NCI-H128 (cell line): ENCODE data around the gene FNDC3B.

ENCODE experiments used
- DNase-seq: peaks from one replicate; lab custom pipeline; 2025; ENCODE audit not compliant: unreplicated experiment; lab: John Stamatoyannopoulos, UW

FNDC3B gene

GRCh38 chr3:172208586-172209332 lies 169.4 kb downstream of the FNDC3B start:
- no peak for DNase-seq

DNA sequence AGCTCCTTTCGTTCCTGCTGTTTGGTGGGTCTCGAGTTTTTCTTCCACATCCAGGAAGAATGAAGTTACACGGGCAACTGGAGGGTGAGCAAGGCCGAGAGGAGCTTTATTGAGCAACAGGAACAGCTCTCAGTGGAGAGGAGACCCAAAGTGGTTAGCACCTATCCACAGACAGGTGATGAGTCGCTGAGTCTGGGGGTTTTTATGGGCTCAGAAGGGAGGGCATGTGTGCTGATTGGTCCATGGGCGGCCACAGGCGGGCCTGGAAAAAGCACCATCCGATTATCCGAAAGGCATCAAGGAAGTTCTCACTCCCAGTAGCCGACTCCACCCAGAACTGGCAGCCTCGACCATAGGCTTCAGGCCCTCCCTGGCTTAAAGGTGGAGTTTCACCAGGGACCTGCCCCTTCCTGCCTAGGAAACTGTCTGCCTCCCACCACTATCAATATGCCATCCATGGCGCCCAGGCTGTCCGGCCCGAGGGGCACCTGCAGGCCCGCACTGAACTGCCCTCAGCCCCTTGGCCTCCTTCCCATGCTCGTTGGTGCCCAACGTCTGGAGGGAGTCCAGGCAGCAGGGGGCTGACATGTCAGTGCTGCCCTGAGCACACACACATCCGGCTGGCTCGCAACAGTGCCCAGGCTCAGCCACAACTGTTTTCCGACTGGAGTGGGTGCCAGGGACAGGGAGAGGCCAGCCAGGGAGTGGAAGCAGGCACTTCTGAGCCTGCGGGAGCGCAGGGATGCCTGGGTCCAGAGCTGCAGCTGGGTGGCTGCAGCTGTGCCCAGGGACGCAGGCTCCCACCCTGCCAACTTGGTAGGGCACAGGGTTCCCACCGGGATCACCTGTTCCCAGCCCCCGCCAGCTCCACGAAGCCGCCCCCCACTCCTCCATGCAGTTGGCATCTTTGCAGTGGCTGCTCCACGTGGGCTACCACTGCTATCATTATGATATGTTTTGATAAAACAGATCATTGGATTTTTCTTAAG lies 170.2 kb downstream of the FNDC3B start:
- DNase-seq = no peak

DNA sequence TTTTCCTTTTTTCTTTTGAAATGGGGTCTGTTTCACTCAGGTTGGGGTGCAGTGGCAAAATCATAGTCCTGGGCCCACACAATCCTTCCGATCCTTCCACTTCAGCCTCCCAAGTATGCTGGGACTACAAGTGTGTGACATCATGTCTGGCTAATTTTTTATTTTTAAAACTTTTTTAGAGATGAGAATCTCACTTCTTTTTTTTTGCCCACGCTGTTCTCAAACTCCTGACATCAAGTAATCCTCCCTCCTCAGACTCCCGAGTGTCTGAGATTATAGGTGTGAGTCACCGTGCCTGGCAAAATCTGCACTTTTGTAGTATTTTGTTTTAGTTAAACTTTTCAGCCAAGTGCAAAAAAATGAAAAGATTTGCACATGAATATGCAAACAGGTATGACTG lies 171.0 kb downstream of the FNDC3B start:
- DNase-seq = no peak

GRCh38 chr3:172211123-172211522 lies 171.7 kb downstream of the FNDC3B start:
- DNase-seq = no peak

DNA sequence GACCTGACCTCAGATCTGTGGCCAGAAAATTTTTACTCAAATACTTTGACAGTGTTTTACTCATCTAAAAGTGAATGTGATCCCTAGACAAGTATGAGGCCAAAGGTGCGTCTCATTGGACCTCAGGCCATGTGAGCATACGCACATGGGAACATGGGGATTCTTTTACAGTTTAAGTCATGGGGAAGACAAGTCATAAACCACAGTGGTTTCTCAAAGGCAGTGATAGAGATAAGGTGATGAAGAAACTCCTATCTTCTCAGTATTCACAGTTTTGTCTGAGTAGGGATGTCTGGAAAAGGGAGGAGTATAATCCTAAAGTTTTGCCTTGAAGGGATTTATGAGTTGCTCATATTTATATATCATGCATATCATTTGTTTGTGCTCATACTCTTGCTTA lies 173.8 kb downstream of the FNDC3B start:
- DNase-seq = no peak

- DNase-seq = peak; percentile 49
Observed at GRCh38 chr3:172213904-172214303, 174.5 kb downstream of the FNDC3B start.

- no peak for DNase-seq
Observed at GRCh38 chr3:172216267-172216666, 176.9 kb downstream of the FNDC3B start.

DNA sequence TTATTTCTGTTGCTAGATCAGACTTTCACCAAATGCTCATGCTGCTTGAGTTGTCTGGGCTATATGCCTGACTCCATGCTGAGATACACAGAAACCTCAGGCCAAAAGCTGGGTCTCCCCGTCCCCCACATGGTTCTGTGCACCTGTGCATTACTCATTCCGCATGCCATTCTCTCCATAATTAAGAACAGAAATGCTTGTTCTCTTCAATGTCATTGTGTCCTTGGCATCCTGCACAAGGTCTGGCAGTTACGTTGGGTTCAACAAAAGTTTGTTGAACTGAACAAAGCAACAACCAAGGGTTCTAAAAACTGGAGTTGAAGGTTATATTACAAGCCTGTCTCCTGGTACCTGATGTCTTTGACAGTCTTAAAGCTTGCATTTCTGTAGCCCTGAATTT lies 177.5 kb downstream of the FNDC3B start:
- no peak for DNase-seq

DNA sequence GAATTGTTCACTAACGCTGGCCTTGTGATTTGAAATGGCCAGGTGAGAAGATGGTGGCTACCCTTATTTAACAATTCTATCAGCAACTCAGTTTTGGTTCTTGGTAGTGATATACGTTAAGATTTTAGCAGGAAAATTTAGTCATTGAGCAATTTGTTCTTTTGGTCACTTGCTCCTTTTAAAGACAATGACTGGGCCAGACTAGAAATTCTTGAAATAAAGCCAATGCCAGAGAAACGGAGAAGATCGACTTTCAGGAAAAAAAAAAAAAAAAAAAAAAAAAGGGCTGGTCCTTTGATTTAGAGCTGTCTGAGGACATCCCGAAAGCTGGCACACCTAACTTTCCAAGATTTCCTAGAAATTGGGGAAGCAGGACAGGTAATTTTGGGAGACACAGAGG lies 178.5 kb downstream of the FNDC3B start:
- no peak for DNase-seq

GRCh38 chr3:172218350-172219323 lies 179.3 kb downstream of the FNDC3B start:
- DNase-seq = no peak

DNA sequence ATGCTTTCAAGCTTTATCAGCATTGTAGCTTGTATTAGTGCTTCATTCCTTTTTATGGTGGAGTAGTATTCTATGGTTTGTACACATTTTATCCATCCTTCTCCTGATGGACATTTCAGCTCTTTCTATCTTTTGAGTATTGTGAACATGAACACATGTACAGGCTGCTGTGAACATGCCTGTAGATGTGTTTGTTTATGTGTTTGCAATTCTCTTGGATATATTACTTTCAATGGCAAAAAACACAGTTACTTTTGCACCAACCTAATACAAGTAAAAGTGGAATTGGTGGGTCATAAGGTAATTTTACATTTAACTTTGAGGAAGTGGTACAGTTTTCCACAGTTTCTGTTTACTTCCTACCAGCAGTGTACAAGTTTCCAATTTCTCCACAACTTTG lies 180.4 kb downstream of the FNDC3B start:
- no peak for DNase-seq

- DNase-seq = no peak
Observed at GRCh38 chr3:172221547-172221946, 182.2 kb downstream of the FNDC3B start.

DNA sequence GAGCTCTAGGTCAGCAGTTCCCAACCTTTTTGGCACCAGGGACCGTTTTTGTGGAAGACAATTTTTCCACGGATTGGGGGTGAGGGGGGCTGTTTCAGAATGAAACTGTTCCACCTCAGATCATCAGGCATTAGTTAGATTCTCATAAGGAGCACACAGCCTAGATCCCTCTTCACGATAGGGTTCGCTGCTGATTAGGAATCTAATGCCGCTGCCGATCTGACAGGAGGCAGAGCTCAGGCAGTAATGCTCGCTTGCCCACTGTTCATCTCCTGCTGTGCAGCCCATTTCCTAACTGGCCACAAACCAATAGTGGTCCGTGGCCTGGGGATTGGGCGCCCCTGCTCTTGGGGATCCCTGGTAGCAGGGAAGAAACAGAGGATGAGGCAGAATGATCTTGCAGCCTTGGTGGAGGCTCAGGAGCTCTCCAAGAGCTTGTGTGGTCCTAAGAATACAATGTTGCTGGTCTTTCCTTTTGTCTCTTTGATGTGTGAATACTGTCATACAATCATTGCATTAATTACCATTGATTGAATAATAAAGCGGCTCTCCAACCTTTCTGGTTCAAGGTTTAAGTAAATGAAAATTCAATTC lies 183.2 kb downstream of the FNDC3B start:
- no peak for DNase-seq

DNA sequence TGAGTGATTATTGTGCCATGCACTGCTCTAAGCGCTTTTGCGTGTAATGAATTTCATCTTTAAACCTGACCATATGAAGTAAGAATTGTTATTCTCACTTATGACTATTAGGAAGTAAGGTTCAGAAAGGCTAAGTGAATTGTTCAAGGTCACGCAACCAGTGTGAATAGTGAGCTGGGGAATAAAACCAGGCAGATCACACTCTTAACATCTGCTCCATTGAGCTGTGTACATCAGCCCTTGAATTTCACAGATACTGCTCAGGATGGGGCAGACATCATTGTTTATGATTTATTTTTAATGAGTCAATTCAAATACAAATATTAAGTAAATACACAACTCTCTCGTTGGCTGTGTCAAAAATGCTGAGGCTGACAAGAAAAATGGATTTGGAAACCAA lies 184.5 kb downstream of the FNDC3B start:
- no peak for DNase-seq

- DNase-seq = peak; percentile 75
Observed at GRCh38 chr3:172224560-172225214, 185.3 kb downstream of the FNDC3B start.

GRCh38 chr3:172225215-172225707 lies 185.9 kb downstream of the FNDC3B start:
- no peak for DNase-seq

GRCh38 chr3:172226831-172227230 lies 187.5 kb downstream of the FNDC3B start:
- DNase-seq = no peak

- DNase-seq = no peak
Observed at GRCh38 chr3:172227340-172228035, 188.1 kb downstream of the FNDC3B start.

DNA sequence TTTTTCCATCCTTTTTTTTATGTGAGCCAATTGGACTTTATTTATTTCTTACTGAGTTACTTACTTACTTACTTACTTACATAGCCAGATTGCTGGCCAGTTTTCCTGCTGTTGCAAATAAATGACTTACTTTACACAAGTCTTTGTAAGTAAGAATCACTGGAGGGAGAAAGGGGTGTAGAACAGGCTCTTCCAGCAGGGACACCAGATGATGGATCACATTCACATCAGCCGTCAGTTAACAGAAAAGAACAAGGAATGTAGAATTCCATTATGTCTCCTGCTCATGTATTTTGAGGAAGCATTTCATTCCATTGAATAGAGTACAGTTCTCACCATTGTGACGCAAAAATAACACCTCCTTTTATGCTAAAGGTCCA lies 188.6 kb downstream of the FNDC3B start:
- no peak for DNase-seq
